ENCODE data around the gene LTBP2.
"Not testable (repeated sequence)": the region's sequence is repeated elsewhere in the genome, so short reads cannot be mapped to it uniquely, and the experiment has no call there.

Gene LTBP2

GRCh38 chr14:74474376-74474775 is 137.7 kb downstream of the LTBP2 start:
- no peak for DNase-seq

DNA sequence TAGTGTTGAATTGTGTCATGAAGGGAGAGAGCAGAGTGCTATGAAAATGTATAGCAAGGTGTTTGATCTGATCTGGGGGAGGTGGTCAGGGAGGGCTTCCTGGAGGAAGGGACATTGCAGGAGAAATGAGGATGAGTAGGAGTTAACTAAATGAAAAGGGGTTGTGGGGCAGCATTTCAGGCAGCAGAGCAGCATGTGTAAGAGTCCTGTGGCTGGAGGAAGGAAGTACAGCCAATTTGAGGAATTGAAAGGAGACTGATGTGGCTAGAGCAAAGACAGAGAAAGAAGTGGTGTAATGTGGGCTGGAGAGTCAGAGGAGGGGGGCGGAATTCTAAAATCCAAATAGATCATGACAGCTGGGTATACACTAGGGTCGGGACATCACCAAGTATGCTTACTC is 139.4 kb downstream of the LTBP2 start:
- no peak for DNase-seq

DNA sequence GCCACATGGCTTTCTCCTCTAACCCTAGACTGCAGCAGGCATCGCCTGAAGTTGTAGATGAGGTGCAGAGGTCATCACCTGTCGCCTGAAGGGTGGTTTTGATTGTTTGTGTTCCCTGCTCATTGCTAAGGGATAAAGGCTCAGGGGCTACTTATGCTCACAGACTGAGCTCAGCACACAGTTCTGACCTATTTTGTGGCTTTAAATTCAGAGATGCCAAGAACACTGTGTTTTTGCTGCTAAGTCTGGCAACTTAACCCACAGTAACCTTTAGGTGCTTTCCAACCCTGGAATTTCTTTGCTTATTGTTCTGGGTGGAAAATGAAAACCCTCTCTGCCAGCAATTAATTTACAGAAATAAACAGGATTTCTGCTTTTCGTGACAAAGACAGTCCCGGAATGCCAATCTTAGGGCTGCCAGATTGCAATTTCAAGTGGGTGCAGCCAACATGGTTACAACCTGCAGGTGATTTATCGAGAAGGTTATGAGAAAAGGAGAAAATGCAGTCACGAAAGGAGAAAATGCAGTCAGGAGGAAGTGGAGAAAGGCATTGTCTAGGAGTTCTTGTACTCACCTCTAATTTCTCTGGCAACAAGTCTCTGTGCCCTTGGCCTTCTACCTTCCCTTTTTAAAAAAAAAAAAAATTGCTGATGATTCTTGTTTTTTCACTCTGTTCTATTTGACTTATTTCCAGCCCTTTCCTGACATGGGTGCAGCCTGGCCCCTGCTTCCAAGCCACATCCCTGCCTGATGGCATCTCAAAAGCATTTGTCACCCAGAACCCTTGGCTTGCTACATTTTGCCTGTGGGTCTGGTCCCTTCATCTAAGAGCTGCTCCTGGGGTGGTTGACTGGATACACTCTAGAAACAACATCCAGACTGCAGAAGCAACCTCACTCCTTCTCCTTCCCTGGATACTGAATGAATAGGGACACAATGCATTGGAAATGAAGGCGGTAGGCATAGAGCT is 142.2 kb downstream of the LTBP2 start:
- no peak for DNase-seq

DNA sequence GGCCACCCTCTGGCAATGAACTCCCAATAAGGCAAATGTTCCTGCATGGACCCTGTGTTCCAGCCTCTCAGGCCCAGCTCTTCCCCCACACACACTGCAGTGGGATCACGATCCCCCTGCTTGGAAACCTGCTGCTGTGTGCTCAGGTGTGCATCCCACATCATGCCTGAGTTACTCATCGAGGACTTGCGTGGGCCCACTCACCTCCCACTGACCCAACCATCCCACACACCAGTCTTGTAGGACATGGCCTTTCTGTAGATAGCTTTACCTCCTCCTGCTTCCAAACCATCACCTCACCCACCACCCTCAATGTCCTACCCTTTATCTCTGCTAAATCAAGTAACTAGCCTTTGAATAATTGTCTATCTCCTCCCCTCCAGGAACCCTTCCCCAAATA is 143.5 kb downstream of the LTBP2 start:
- DNase-seq, result no peak

DNA sequence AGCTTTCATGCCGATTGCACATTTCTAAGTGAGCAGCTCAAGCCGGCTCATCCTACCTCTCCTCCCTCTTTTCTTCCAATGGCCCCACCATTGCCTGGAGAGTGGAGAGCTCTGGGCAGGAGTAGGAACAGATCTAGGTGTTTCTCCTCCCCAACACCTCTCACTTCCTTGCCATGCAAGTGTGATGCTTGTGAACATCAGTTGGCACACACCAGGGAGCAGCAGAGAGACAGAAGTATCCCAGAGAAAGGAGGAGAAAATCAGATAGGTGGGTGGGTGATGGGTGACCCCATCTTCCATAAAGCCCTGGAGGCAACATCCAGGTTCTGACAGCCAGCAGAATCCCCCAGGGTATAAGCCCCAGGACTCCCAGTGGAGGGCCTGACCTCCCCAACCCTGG is 146.7 kb downstream of the LTBP2 start:
- DNase-seq, result no peak

GRCh38 chr14:74464785-74465184 is 147.3 kb downstream of the LTBP2 start:
- no peak for DNase-seq

DNA sequence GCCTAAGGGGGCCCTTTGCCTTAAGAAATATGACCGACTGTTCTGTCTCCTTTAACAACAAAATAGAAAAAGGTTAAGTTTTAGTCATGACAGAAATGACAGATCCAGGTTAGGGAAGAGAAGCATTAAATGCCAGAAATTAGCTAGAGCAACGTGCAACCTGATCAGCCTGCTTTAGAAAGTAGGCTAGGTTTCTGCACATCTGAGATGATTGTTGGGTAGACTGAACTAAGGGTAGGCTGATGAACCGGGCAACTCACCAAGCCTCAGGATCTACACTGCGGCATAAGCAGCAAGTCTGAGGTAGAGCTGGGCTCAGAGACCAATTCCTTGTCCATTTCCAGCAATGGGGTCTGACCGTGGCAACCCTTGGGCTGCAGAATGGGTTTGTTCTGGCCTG is 148.3 kb downstream of the LTBP2 start:
- DNase-seq, result no peak

GRCh38 chr14:74462993-74463392 is 149.0 kb downstream of the LTBP2 start:
- no peak for DNase-seq

GRCh38 chr14:74459976-74460375 is 152.1 kb downstream of the LTBP2 start:
- no peak for DNase-seq

DNA sequence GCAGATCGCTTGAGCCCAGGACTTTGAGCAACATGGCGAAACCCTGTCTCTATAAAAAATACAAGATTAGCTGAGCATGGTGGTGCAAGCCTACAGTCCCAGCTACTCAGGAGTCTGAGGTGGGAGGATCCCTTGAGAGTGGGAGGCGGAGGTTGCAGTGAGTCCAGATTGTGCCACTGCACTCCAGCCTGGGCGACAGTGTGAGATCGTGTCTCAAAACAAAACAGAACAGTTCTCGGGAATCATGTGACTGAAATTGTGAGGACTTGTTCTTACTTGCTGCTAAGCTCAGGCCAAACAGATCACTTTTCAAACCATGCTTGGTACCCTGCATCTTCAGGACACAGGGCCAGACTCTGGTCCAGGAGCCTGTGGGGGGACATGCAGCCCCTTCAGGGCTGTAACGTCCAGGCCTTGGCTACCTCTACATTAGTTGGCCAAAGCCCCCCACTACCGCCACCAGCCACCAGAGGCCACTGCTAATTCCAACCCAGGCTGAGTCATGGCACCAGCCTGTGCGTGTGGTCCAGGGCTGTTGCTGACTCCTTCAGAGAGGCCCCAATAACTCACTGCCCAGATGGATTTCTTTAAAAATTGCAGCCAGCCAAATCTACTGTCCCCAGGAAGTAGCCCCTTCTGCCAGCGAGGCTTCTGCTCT is 152.6 kb downstream of the LTBP2 start:
- no peak for DNase-seq

DNA sequence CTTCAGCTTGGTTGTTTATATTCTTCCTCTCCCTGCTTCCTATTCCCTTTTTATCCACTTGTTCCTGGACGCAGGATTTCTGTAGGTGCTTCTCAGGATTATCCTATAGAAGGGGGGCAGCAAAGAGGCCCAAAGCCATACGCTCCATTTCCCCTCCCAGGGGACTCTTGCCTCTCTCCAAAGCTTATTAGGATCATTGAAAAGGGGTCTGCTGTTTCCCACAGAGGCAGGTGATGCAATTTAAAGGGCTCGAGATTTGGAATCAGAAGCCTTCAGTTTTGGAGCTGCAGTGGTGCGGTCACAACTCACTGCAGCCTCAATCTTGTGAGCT is 154.5 kb downstream of the LTBP2 start:
- DNase-seq, result no peak

DNA sequence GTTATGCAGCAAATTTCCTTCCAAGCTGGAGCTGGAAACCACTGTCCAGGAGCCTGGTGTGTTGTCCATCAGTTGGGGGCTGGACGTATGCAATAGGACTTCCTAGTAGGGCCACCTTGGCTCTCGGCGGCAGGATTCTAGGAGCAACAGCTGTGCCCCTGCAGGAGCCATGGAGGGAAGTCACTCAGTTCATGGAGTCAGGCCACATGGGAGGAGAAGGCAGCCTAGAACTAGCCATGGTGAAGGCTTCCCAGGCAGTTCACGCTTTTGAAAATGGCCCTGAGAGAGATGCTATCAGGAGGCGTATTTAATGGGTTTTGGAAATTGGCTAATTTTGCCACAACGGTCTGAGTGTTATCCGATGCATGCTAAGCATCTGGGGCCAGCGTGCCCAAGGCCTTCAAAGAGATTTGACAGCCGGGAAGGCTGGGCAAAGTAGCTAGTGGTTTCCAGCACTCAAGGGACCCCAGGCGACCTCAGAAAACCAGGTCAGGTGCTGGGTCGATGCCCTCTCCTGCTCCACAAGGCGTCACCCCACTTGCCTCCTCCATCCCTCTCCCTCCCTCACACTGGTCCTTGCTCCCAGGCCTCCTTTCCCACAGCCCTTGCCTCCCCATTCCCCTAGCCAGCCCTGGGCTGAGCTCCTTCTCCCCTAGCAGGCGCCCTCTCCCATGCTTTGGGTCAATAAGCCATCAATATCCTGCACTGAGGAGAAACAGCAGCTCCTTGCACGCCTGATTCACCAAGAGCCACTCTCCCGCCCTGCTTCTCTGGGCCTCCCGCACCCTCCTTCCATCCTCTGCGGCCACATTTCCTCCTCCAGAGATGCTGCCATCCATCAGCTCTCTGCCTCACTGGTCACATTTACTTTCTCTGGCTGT is 155.1 kb downstream of the LTBP2 start:
- no peak for DNase-seq

DNA sequence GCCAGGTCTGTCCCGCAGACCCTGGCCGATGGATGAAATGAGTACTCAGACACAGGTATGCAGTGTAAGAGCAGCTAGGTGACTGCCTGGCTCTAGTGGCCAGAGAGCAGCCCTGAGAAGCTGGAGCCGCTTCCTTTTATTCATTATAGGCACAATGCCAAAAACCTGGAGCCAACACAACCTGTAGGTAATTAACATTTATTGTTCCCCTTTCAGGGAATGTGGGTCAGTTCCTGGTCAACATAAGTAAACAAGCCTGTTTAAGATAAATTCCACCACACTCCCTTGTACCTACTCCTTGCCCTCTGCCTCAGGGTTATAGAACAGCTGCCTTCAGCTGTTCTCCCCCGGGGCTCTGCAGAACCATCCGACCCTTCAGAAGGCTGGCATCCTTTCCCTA is 157.6 kb downstream of the LTBP2 start:
- DNase-seq, result not testable (repeated sequence)
